GM21825 (cell line): Measurements from ENCODE around the gene SLC34A3.

ENCODE experiments used
- ATAC-seq: cut with Tn5 transposase; IDR thresholded peaks from one replicate; pipeline ENCODE4 v1.9.1; 2021; ENCODE audit warnings: mild to moderate bottlenecking, moderate library complexity; ENCODE audit not compliant: unreplicated experiment

Gene SLC34A3

DNA sequence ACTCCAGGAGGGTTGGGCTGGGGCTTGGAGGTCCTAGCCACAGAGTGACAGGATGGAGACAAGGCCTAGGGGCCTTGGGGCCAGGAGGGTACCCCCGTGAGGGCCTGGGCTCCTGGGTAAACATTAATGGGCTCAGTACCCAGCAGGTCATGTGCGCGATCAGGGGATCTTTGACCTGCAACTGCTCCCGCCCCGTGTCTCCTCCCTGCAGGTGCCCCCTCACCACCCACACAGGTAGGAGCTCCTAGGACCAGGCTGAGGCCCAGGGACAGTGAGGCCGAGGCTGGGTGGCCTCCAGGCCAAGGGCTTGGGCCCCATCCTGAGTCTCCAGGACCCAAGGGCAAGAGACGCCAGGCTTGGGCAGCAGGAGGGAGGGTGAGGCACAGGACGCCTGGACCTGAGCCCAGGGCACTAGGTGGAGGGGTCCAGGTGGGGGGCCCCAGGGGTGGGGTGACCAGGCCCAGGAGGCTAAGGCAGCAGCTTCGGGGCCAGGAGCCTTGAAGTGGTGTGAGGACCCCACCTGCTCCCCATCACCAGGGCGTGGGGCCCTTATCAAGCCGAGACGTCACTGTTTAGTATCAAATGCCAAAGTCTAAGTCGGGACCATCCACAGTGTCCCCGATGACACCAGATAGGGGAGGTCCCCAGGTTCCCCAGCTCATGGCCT is at the start of gene SLC34A3:
TSS of gene SLC34A3 (plus strand) at position 197 of the 667 bp plus-strand sequence. CDS start 802 bp downstream, outside the sequence.
- no peak for ATAC-seq

DNA sequence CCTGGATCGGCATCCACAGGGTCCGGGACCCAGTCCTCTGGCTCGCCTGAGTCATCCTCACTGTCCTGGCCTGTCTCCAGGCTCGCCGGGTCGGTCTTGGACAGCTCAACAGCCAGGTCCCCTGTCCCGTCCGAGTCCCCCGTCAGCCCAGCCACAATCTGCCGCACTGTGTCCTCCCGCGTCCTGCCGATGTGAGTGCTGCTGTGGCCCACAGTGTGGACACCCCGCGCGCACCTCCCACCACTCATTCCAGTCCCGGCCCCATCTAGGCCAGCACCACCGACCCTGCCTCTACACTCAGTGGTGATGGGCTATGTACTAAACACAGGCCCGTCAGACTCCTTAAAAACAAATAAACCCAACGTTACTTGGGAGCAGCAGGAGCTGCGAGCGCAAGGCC is 49.0 kb upstream of the SLC34A3 start:
- no peak for ATAC-seq

DNA sequence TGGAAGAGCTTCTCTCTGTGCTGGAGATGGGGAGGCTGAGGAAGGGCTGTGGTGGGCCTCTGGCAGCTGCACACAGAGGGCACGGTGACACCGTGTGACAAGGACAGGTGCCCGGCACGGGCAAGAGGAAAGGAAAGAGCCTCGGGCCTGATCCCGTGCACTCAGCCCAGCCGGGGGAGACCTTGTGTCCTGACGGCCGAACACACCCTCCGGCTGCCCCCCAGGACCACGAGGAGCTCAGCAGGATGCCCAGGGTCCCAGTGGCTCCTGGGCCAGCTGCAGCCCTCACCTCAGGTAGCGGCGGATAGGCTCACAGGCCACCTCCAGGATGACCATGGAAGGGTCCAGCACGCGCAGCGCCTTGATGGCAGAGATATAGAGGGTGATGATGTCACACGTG is 47.9 kb upstream of the SLC34A3 start:
- no peak for ATAC-seq

DNA sequence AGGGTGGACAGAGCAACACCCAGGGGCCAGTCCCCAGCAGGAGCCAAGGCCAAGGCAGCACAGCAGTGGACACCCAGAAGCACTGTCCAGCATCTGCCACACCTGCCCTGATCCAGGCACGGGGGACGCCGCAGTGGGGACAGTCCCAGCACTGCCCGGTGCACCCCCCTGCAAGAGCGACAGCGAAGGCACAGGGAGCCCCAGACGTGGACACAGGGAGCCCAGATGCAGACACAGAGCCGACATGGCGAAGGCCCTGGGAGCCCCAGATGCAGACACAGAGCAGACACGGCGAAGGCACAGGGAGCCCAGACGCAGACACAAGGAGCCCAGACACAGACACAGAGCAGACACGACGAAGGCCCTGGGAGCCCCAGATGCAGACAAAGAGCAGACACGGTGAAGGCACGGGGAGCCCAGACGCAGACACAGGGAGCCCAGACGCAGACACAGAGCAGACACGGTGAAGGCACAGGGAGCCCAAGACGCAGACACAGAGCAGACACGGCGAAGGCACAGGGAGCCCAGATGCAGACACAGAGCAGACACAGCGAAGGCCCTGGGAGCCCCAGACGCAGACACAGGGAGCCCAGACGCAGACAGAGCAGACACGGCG is 46.6 kb upstream of the SLC34A3 start:
- no peak for ATAC-seq

DNA sequence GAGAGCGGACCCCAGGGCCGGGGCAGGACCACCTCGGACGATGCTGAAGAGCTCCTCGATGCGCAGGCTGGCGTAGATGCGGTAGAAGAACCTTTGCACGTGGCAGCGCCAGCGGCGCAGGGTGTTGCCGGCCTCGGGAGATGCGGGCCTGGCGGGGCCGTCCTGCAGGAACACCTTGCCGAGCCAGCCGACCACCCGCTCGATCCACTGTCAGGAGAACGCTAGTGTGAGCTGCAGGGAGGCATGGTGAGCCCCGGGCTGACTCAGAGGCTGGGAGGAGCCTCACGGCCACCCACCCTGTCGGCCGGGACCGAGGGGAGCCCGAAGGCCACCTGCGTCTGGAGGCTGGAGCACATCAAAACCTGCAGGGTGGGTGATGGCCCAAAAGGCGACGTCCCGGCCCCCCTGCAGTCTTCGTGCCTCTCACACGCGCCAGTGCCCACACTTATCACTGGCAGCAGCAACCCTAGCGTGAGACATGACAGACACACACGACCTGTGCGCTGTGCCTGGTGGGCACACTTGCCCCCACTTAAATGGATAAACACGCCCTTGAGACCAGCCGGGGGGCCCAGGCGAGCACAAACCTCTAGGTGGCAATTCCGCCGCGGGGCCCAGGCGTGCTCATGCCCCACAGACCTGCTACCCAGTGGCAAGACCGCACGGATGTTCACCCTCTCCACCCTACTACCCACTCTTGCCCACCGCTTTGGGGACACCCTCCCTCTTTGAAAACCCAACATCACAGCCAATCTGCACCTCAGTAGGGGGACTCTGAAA is 45.6 kb upstream of the SLC34A3 start:
- no peak for ATAC-seq

DNA sequence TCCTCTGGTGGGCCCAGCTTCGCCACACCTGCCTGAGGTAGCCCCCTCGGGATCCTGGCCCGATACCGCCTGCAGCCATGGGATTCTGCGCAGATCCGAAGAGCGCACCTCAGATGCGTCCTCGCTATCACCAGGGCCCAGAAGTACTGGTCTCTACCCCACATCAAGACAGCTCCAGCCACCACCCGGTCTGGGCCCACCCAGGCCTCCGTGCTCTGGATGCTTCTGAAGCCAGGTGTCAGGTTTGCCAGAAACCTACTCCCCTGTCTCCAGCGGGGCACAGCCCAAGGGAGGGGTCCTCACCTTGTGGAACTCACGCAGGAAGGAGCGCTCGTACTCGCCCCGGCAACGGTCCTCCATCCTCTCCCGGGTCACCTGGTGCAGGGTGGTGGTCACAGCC is 44.8 kb upstream of the SLC34A3 start:
- no peak for ATAC-seq

DNA sequence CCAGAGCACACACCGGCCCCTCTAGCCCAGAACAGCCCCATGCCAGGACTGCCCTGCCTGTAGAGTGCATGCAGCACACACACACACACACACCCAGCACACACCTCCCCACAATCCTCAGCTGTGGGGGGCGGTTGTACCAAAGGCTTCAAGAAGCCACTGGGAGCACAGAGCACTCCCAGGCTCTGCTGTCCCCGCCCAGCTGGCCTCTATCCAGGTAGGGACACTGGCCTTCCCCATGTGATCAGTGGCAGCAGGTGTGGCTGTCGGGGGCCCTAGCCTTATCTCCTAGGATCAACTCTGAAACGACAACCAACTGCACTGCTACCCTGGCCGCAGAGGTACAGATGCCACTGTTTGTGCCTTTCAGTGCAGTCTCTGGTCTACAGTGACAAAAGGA is 44.3 kb upstream of the SLC34A3 start:
- no peak for ATAC-seq

DNA sequence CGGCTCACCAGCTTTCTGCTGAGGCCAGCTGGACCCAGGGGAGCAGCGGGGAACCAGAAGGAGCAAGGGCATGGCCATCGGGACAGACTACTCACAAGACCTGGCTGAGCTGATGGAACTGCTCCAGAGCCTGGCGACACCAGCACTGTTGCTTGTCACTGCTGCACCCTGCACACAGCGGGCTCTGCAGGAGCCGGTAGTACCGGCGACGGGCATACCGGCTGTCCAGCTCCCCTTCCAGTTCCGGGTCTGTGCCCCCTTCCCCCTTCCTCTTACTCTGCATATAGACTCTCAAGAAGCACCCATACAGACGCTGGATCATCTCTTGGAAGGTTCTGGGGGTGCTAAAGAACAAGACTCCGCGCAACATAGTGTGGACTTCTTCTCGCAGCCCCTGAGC is 43.3 kb upstream of the SLC34A3 start:
- no peak for ATAC-seq

DNA sequence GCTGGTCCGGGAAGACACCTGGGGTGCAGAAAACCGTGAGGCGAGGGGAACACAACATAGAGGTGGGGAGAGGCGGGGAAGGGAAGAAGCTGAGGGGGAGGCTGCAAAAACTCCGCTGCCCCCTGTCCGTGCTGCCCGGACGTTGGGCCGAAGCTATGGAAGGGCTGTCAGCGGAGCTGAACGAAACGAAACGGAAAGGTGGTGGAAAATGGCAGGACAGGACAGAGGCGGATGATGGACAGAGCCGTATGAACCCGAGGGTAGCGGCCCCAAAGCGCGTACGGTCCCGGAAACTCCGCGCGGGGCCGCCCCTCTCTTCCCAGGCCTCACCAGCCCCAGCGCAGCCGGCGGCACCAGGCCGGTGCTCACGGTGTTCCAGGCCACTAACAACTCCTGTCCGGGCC is 42.6 kb upstream of the SLC34A3 start:
- no peak for ATAC-seq

DNA sequence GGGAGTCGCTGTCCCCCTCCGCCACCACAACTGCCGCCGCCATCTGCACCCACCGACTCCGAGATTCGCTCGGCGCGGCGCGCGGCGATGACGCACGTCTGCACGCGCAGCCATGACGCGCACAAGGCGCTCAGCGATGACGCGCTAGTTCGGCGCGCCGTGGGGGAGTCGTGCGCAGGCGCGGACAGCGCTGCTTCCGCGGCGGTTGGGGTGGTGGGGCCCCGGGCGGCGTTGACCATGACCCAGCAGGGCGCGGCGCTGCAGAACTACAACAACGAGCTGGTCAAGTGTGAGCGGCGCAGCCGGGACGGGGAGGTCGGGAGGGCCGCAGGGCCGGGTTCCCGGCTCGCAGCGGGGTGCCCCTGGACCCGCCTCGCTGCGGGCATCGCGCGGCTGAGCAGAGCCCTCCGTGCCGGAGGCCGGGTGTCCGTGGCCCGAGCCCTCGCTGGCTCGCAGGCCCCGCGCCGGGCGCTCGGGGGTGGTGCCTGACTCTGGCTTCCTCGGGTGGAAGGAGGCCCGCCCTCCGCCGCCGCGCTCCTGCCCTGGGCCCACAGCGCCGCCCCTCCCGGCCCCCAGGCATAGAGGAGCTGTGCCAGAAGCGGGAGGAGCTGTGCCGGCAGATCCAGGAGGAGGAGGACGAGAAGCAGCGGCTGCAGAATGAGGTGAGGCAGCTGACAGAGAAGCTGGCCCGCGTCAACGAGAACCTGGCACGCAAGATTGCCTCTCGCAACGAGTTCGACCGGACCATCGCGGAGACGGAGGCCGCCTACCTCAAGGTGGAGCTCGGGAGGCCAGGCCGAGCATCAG is 42.0 kb upstream of the SLC34A3 start, which contains the start of the genes ANAPC2 and SSNA1:
TSS of gene ANAPC2 (minus strand) at position 71 of the 807 bp plus-strand sequence. CDS start at position 43, 28 bp downstream.
TSS of gene SSNA1 (plus strand) at position 187 of the 807 bp plus-strand sequence. CDS start at position 238, 51 bp downstream.
- peak; percentile 66 for ATAC-seq

DNA sequence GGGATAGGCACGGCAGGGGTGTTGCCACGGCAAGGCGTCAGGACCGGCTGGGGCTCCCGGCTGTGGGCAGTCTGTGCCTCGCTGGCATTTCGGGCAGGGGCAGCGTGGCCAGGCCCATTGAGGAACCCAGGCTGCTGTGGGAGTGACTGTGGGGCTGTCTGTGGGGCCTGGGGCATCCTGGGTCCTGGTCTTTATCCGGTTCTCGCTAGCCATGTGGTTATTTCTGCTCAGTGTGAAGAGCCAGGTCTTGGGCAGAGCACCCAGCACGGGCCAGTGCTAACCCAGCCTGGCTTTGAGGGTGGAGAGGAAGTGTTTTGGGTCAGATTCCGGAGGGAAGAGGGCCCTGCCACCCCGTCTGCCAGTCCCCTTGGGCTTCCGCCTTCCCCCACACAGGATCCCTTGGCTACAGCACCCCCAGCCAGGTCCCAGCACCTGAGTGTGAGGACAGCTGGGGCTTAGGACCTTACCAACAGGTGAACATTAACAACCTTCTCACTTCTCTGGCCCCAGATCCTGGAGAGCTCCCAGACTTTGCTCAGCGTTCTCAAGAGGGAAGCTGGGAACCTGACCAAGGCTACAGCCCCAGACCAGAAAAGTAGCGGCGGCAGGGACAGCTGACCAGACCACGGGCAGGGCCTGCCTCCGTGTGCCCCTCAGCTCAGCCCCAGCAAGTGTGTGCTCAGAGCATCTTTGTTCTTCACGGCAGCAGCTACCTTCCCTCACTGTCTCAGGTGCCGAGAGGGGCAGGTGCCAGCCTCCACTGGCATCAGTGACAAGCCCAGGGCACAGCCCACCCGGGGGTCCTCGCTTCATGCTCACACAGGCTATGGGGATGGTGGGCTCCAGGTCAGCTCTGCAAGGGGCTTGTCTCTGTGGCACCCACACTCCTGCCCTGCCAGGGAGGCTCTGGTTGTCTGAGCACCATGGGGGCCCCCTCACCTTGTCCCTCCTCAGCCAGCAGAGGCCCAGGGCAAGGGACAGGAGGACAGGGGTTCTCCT is 41.1 kb upstream of the SLC34A3 start:
- ATAC-seq: no peak

DNA sequence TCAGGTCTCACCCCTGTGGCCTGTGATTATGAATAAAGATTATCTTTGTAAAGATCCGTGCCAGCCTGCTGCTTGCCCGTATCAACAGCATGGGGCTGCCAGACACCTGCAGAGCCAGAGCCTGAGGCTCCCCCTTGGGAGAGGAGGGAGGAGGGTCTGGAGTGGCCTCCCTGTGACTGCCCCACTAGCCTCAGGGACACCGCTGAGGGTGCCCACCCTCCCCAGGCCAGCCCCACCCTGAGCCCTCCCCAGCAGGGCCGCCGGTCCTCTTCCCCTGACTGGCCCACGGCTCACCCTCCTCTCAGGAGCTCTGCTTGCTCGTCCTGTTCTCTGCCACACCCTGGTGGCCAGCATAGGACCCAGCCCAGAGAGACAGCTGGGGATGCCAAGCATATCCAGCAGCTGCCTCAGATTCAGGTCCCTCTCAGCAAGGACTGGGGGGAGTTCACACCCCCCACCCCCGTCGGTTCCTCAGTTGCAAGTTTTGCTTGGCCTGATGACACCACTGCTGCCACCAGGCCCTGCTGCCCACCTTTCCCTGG is 40.3 kb upstream of the SLC34A3 start:
- no peak for ATAC-seq

DNA sequence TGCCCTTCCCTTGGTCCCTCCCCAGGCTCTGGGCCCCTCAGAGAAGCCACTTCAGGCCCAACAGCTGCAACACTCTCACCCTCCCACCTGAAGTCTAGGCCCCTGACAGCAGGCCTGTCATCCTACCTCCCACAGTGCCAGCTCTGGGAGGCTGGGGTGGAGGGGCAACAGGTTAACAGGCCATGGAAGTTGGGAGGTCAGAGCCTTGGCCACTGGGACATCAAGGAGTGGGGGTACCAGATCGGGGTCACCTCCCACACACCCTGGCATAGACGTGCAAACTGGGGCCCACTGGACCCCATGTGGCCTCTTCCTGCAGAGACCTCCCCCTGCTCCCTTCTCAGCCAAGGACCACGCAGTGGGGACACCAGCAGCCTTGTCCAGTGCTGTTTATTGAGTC is 39.5 kb upstream of the SLC34A3 start:
- ATAC-seq: no peak

DNA sequence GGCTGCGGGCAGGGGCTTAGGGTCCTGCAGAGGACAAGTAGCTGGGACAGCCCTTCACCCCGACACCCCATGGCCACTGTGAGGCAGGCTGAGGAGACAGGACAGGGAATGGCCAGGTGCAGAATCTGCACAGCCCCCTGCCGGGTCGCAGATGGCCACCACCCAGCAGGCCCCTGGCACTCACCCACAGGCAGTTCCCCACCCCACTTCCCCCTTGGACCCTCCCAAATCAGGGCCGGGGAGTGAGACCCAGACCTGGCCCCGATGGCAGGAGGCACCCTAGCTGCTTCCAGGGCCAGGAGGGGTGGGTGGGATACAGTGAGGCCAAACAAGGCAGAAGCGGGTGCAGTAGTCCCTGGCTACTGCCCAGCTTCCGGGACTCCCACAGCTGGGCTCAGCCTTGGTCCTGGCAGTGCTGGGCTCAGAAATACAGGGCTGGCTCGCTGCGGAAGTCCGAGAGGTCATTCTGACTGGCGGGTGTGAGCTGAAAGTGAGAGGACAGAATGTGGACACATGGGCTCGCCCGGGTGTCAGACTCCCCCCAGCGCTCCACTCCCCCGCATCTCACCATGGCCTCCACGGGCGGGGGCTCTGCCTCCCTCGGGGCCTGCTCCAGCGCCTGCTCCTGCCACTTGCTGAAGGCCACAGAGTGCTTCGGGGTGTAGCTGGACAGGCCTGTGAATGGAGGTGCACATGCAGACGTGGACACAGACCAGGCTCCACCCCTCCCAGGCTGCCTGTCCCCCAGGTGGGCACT is 38.8 kb upstream of the SLC34A3 start:
- ATAC-seq: no peak

DNA sequence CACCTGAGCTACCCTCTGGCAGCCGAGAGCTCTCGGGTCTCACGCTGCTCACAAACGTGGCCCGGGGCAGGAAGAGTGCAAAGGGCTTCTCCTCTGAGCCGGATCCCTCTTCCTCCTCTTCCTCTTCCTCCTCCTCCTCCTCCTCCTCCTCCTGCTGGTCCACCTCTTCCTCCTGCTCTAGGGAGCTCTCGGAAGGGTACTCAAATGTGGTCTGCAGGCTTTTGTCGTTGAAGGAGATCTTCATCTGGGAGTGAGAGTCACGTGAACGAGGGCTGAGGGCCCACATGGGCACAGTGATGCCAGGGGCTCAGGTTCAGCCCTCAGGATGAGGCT is 38.3 kb upstream of the SLC34A3 start:
- no peak for ATAC-seq

DNA sequence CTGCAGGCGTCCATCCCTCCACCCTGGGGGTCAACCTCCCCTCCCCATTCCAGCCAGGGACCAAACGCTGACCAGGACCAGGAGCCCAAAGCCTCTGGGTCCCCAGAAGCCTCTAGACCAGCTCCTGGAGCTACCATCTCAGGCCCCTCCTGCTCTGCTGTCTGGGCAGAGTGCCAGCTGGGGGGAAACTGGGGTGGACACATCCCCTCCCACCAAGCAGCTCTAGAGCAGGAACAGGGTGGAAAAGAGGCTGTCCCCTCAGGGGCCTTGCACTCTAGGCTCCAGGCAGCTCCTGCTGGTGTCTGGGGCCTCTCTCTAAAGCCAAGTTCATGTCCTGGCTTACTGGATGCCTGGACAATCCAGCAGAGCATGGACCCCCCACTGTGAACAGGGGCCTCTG is 37.8 kb upstream of the SLC34A3 start:
- no peak for ATAC-seq

DNA sequence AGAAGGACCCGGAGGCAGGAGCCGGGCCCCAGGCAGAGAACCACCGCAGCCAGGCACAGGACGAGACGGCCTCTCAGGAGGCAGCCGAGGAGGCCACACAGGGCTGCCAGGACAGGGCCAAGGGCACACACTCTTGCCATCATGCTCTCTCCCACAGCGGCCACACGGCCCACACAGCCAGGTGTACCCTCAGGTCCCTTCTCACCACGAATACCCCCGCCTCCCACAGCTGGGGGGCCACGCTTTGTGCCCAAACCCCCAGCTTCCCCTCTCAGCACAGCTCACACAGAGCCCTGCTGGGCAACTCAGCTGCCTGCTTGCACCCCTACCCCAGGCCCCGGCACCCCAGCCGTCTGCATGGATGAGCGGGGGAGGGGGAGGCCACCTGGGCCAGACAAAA is 36.9 kb upstream of the SLC34A3 start:
- no peak for ATAC-seq

DNA sequence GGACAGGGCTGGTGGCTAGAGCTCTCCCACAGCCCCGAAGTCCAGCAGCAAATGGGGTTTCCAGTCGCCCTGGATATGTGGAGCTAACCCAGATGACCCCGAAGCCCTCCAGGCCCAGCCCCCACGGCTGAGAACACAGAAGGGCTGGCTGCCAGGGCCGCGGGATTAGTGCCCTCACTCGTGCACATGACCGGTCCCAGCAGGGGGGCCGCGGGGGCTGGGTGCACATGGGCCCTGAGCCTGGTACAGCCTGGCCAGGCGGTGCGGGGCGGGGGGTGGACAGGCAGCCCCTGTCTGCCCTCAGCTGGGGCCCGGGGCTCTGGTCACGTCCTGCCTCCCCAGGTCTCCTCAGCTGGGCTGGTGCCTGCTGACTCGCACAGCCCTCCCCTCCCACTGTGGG is 36.3 kb upstream of the SLC34A3 start:
- ATAC-seq: no peak

DNA sequence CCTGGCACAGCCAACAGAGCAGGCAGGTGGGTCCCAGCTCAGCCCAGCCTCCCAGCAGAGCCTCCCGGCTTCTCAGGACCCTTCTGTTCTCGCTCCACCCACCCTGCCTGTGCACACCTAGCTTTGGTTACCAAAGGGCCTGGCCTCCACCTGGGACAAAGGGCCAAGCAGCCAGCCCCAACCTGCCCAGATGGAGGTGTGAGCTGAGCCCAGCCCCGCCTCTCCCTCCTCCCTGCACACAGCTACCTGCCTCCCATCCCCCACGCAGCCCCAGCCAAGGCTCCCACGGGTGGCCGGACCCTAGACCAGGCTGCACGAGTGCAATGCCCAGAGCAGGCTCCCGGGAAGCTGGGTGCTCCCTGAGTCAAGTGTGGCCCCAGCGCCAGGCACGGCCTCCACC is 35.8 kb upstream of the SLC34A3 start:
- ATAC-seq: no peak
